ENCODE measurements around the gene ANKRD17. TPM values are rescaled to one million over a fixed set of nuclear protein-coding genes. Genes with fewer than 3 reads are reported as not detected.

Gene ANKRD17
- total RNA-seq, 1 experiment from 2014 or later: 62.1 TPM

DNA sequence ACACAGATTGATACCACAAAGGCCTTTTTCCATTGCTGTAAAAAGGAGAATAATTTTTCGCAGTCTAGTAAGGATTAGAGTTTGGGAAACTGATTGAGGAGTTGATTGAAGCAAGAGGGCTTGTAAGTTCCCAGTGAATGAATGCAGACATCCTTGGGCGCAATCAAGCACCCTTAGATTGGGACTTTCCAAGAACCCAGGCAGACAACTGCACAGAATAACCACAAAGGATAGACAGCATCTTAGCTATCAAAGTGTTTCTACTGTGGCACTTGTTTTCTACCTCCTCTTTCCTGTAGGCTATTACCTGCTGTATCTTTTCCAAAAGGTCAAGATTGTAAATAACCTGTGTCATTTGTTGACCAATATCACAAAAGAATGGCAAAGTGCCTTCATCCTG lies 191.7 kb downstream of the ANKRD17 start:
- no peak for DNase-seq (ENCODE audit: low read depth, low spot score)
- Histone ChIP-seq H3K27ac (ENCODE audit: low read depth, low read length) (no peak overlapping the region), H3K4me1 (ENCODE audit: control insufficient read depth in 1 of 2, insufficient read depth in 2 of 2, low read length in 2 of 2) (peaks cover 4 to 15% of the 10 kb centered on the region in 2 experiments; a peak in 3 of 4 replicates), H3K36me3 (ENCODE audit: control insufficient read depth in 1 of 2, insufficient read depth in 2 of 2, low read length in 2 of 2) (no peaks in the 10 kb centered on the region), H3K79me2 (ENCODE audit: insufficient read depth, low read length) (peaks cover 13% of the 10 kb centered on the region), H3K4me2 (ENCODE audit: low read length) (no peak overlapping the region), H3K9me3 (ENCODE audit: control insufficient read depth in 1 of 2, insufficient read depth in 1 of 2, low read depth in 1 of 2, low read length in 2 of 2) (no peaks in the 10 kb centered on the region), H3K9ac (ENCODE audit: low read length) (no peak overlapping the region), H3K9me2 (ENCODE audit: insufficient read depth) (no peaks in the 10 kb centered on the region), H4K20me1 (ENCODE audit: insufficient read depth) (no peaks in the 10 kb centered on the region), H3K4me3 (replicated peaks in 1 of 2; ENCODE audit: low read depth in 1 of 2, low read length in 2 of 2) (no peak overlapping the region), H3K27me3 (ENCODE audit: insufficient read depth, low read length) (no peaks in the 10 kb centered on the region), H2AFZ (ENCODE audit: low read depth, low read length, poor library complexity, severe bottlenecking) (no peak overlapping the region)
- intact Hi-C loops (cut with micrococcal nuclease): no loop called here
- POLR2A ChIA-PET: no interaction called here
- CTCF ChIA-PET: no interaction called here
- ATAC-seq: no peak
- BruUV-seq (replicated peaks): no TSS peak
- RAD21 ChIA-PET (ENCODE audit: low non-redundant PET in 1 of 2, low total read pairs in 2 of 2, uncharacterized antibody in 2 of 2, unreplicated experiment in 2 of 2): no interaction called here
- TF ChIP-seq SP1 (IDR thresholded peaks at IDR 0.05; ENCODE audit: low read depth) (no peak), ZFX (IDR thresholded peaks at IDR 0.05) (no peak), SRF (IDR thresholded peaks at IDR 0.05; ENCODE audit: low read depth) (no peak), POLR2AphosphoS5 (IDR thresholded peaks at IDR 0.05; ENCODE audit: low read depth, low read length) (no peak), CEBPB (IDR thresholded peaks at IDR 0.05; ENCODE audit: low read depth) (no peak), EZH2 (IDR thresholded peaks at IDR 0.05) (no peak), TCF7L2 (IDR thresholded peaks at IDR 0.05; ENCODE audit: borderline replicate concordance, extremely low read depth, insufficient read depth, insufficient read length) (no peak), YY1 (IDR thresholded peaks at IDR 0.05; ENCODE audit: extremely low read depth, insufficient replicate concordance, low read depth, low read length) (no peak), POLR2A (IDR thresholded peaks at IDR 0.05; ENCODE audit: borderline replicate concordance, extremely low read depth, insufficient read depth, insufficient read length) (no peak), JUND (IDR thresholded peaks at IDR 0.05) (no peak), RAD21 (IDR thresholded peaks at IDR 0.05; ENCODE audit: low read depth) (no peak), ZNF274 (IDR thresholded peaks at IDR 0.05; ENCODE audit: low read depth, low read length) (no peak)
- TF ChIP-seq, protein P1, sequence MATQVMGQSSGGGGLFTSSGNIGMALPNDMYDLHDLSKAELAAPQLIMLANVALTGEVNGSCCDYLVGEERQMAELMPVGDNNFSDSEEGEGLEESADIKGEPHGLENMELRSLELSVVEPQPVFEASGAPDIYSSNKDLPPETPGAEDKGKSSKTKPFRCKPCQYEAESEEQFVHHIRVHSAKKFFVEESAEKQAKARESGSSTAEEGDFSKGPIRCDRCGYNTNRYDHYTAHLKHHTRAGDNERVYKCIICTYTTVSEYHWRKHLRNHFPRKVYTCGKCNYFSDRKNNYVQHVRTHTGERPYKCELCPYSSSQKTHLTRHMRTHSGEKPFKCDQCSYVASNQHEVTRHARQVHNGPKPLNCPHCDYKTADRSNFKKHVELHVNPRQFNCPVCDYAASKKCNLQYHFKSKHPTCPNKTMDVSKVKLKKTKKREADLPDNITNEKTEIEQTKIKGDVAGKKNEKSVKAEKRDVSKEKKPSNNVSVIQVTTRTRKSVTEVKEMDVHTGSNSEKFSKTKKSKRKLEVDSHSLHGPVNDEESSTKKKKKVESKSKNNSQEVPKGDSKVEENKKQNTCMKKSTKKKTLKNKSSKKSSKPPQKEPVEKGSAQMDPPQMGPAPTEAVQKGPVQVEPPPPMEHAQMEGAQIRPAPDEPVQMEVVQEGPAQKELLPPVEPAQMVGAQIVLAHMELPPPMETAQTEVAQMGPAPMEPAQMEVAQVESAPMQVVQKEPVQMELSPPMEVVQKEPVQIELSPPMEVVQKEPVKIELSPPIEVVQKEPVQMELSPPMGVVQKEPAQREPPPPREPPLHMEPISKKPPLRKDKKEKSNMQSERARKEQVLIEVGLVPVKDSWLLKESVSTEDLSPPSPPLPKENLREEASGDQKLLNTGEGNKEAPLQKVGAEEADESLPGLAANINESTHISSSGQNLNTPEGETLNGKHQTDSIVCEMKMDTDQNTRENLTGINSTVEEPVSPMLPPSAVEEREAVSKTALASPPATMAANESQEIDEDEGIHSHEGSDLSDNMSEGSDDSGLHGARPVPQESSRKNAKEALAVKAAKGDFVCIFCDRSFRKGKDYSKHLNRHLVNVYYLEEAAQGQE (IDR thresholded peaks at IDR 0.05; ENCODE audit: low read depth): no peak
- TF ChIP-seq, protein P2, sequence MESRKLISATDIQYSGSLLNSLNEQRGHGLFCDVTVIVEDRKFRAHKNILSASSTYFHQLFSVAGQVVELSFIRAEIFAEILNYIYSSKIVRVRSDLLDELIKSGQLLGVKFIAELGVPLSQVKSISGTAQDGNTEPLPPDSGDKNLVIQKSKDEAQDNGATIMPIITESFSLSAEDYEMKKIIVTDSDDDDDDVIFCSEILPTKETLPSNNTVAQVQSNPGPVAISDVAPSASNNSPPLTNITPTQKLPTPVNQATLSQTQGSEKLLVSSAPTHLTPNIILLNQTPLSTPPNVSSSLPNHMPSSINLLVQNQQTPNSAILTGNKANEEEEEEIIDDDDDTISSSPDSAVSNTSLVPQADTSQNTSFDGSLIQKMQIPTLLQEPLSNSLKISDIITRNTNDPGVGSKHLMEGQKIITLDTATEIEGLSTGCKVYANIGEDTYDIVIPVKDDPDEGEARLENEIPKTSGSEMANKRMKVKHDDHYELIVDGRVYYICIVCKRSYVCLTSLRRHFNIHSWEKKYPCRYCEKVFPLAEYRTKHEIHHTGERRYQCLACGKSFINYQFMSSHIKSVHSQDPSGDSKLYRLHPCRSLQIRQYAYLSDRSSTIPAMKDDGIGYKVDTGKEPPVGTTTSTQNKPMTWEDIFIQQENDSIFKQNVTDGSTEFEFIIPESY (IDR thresholded peaks at IDR 0.05; ENCODE audit: extremely low read depth, insufficient replicate concordance, low read length): no peak
